GM18507 (cell line): ENCODE results near the gene TMEM53.
"Not testable (repeated sequence)": the region's sequence is repeated elsewhere in the genome, so short reads cannot be mapped to it uniquely, and the experiment has no call there.

Source experiments
- DNase-seq: peaks from one replicate; pipeline ENCODE4 v3.0.0; 2011; ENCODE audit warnings: low read depth; ENCODE audit not compliant: insufficient read length; ENCODE audit errors: extremely low spot score
- FAIRE-seq: peaks from 2 replicates; lab custom pipeline; 2011; peaks lifted over from hg19 to GRCh38; lab: Jason Lieb, UNC

Gene TMEM53

GRCh38 chr1:44700573-44700972 lies 26.3 kb upstream of the TMEM53 start:
- no peak for DNase-seq
- FAIRE-seq, result no peak

DNA sequence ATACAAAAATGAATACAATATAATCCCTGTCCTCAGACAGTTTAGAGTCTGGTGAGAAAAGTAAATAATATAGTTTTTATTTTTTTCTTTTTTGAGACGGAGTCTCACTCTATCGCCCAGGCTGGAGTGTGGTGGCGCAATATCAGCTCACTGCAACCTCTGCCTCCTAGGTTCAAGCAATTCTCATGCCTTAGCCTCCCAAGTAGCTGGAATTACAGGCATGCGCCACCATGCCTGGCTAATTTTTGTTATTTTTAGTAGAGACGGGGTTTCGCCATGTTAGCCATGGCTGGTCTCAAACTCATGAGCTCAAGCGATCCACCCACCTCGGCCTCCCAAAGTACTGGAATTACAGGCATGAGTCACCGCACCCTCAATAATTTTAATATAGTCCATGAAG lies 25.1 kb upstream of the TMEM53 start:
- DNase-seq, FAIRE-seq: not testable (repeated sequence)

DNA sequence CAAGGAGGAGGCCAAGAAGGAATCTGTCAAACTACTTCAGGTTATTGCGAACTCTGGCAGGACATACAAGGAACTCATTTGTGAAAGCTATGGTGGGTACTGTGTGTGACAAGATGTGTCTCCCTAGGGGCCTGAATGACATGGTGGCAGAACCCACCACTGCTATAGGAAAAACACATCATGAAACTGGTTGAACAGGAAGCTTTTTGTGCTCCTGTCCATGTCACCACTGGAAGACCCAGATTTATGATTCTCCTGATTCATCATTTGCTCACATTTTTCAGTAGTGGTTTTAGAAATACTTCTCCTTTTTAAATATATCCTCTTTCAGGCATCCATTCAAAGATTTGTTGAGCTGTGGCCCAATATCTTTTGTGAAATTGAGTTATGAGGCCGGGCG lies 23.9 kb upstream of the TMEM53 start:
- peak; percentile 65 for FAIRE-seq

DNA sequence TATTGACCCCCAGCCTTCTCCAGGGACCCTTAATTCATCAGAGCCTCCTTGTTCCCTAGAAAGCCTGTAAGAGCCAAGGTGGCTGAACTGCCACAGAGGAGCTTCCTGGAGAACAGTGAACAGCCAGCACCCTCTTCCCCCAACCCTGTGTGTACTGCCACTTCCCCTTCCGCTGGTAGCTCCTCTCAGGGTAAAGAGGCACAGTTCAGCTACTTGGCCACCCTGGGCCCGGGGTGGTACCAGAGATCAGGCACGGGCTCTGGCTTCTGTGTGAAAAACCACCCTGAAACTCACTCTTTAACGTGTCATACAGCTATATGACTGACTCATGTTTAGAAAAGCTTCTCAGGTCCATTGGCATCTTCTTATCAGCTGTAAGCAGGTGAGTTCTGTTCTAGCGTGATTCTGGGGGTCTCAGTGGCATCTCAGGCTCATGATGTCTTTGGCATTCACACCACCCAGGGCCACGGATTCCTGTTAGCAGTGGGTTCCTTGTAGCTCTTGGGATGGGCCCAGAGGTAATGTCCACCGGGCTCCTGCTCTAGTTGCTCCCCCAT lies 22.6 kb upstream of the TMEM53 start:
- peak; percentile 80 for FAIRE-seq
- DNase-seq, result no peak

More for the DNA sequence above, 23.9 kb upstream of the TMEM53 start:
- no peak for DNase-seq

- DNase-seq (no peak), FAIRE-seq (no peak)
Observed at GRCh38 chr1:44696101-44696500, 21.8 kb upstream of the TMEM53 start.

DNA sequence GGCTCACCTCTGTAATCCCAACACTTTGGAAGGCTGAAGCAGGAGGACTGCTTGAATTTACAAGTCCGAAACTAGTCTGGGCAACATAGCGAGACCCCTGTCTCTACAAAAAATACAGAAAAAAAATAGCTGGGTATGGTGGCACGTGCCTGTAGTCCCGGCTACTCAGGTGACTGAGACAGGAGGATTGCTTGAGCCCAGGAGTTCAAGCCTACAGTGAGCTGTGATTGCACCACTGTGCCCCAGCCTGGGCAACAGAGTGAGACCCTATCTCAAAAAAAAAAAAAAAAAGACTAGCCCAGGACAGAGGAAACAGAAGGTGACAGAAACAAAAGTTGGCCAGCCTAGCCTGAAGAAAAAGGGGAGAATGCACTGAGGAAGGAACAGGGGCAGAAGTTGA lies 21.4 kb upstream of the TMEM53 start:
- FAIRE-seq, result no peak
- DNase-seq, result no peak

GRCh38 chr1:44694863-44695478 lies 20.7 kb upstream of the TMEM53 start:
- DNase-seq (no peak), FAIRE-seq (peak; percentile 97)

- FAIRE-seq (no peak), DNase-seq (no peak)
Observed at GRCh38 chr1:44693900-44694299, 19.6 kb upstream of the TMEM53 start.

- no peak for FAIRE-seq
Observed at GRCh38 chr1:44693159-44693558, 18.9 kb upstream of the TMEM53 start.

DNA sequence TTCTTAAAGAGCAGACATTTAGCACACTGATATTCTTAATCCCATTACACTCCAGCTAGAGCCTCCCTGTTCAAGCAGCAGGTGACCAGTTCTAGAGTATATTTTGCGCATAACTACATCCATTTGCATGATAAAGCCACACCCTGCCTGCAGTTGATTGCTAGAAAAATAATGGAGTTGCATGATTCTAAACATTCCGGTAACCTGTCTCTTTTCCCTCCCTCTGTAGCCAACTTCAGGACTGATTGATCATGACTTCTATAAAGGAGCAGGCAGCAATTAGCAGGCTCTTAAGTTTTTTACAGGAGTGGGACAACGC lies 15.1 kb upstream of the TMEM53 start:
- DNase-seq (no peak), FAIRE-seq (no peak)

More at GRCh38 chr1:44693159-44693558, 18.9 kb upstream of the TMEM53 start:
- DNase-seq, result no peak

DNA sequence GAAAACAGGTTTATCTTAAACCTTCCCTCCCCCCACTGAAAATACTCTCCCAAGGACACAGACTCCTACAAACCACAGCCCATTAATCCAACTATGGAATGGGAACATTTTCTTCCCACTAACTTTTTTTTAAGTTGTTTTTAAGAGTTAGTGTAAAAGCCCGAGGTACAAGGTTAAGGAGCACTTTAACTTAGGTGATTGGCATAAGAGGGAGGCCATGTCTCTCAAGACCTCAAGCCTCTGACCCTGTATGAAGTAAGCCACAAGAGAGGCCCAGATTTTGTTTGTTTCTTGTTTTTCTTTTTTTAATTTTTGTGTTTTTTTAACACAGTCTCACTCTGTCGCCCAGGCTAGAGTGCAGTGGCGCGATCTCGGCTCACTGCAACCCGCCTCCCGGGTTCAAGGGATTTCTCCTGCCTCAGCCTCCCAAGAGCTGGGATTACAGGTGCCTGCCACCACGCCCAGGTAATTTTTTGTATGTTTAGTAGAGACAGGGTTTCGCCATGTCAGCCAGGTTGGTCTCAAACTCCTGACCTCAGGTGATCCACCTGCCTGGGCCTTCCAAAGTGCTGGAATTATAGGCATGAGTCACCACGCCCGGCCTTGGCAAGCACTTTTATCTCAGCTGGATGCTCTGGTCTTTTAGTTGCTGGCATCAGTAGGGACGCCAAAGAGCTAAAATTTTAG lies 14.6 kb upstream of the TMEM53 start:
- FAIRE-seq (no peak), DNase-seq (no peak)

GRCh38 chr1:44685881-44686280 lies 11.6 kb upstream of the TMEM53 start:
- no peak for FAIRE-seq
- DNase-seq, result no peak

DNA sequence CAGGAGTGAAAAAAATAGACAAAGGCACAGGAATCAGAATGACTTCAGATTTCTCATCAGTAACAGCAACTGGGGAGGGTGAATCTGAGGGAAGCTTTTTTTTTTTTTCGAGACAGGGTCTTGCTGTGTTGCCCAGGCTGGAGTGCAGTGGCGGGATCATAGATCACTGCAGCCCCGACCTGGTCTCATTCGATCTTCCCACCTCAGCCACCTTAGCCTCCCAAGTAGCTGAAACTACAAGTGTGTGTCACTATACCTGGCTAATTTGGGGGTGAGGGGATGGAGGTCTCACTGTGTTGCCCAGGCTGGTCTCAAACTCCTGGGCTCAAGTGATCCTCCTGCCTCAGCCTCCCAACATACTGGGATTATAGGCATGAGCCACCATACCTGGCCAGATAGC lies 10.9 kb upstream of the TMEM53 start:
- FAIRE-seq, result no peak
- no peak for DNase-seq

GRCh38 chr1:44684525-44684924 lies 10.2 kb upstream of the TMEM53 start:
- FAIRE-seq (peak; percentile 72), DNase-seq (peak; percentile 35)

DNA sequence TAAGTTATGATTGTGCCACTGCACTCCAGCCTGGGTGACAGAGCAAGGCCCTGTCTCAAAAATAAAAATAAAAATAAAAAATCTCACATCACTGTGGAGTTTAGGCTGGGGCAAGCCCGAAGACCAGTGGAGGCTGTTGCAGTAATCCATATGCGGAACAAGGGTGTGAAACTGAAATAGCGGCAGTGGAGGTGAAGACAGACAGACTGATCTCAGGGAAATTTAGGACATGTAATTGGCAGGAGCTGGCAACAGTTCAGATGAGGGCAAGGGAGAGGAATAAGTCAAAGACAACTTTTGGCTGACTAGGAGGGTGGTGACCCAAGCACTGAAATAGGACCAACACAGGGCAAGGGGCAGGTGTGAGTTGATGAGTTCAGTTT lies 8.6 kb upstream of the TMEM53 start:
- DNase-seq (no peak), FAIRE-seq (no peak)

- FAIRE-seq (no peak), DNase-seq (no peak)
Observed at GRCh38 chr1:44681905-44682882, 7.9 kb upstream of the TMEM53 start.

GRCh38 chr1:44679468-44679867 lies 5.2 kb upstream of the TMEM53 start:
- FAIRE-seq, result no peak
- DNase-seq, result no peak

- FAIRE-seq (no peak), DNase-seq (no peak)
Observed at GRCh38 chr1:44678626-44679025, 4.3 kb upstream of the TMEM53 start.

GRCh38 chr1:44678120-44678519 lies 3.8 kb upstream of the TMEM53 start:
- no peak for FAIRE-seq
- no peak for DNase-seq

GRCh38 chr1:44677201-44677766 lies 3.0 kb upstream of the TMEM53 start:
- DNase-seq, result no peak

More at GRCh38 chr1:44677201-44677766, 3.0 kb upstream of the TMEM53 start:
- FAIRE-seq, result peak; percentile 77
